OCI-LY3 (cell line): ENCODE results near the gene ABHD5.

Experiments
- H2AFZ ChIP-seq: fragments of 200-600, 300-600 bp; shearing (Covaris generic); 2 replicates; pipeline ENCODE4 v1.6.0; 2014; ENCODE audit warnings: antibody characterized with exemption, low read depth, low read length
- H3K27ac ChIP-seq: fragments of 200-600, 300-600 bp; sonication (generic); 2 replicates; pipeline ENCODE4 v1.5.1; 2014; ENCODE audit warnings: mild to moderate bottlenecking, low read length, moderate library complexity, mixed read lengths
- H3K27me3 ChIP-seq: fragments of 200-600, 300-600 bp; sonication (generic); 2 replicates; pipeline ENCODE4 v1.6.1; 2014; ENCODE audit warnings: low read depth, low read length, mixed read lengths
- H3K36me3 ChIP-seq: fragments of 200-600, 300-600 bp; sonication (generic); replicated peaks from 2 replicates; pipeline ENCODE3; 2014; ENCODE audit warnings: low read depth, low read length, mixed read lengths
- H3K4me1 ChIP-seq: fragments of 300-600, 200-600 bp; sonication (generic); 2 replicates; pipeline ENCODE4 v1.6.1; 2014; ENCODE audit warnings: low read length, mixed read lengths
- H3K4me2 ChIP-seq: fragments of 200-600, 300-600 bp; sonication (generic); 2 replicates; pipeline ENCODE4 v1.6.1; 2014; ENCODE audit warnings: low read length, mixed read lengths
- H3K4me3 ChIP-seq: fragments of 300-600, 200-600 bp; sonication (generic); 2 replicates; pipeline ENCODE4 v1.5.1; 2014; ENCODE audit warnings: antibody characterized with exemption, mild to moderate bottlenecking, low read length, moderate library complexity
- H3K79me2 ChIP-seq: fragments of 300-600, 200-600 bp; shearing (Covaris generic); 2 replicates; pipeline ENCODE4 v1.6.1; 2014; ENCODE audit warnings: mild to moderate bottlenecking, low read length, mixed read lengths
- H3K9ac ChIP-seq: fragments of 300-600, 200-600 bp; shearing (Covaris generic); 2 replicates; pipeline ENCODE4 v1.6.0; 2014; ENCODE audit warnings: mild to moderate bottlenecking, low read length, moderate library complexity
- H3K9me3 ChIP-seq: fragments of 200-600, 300-600 bp; shearing (Covaris generic); 2 replicates; pipeline ENCODE4 v1.6.1; 2014; ENCODE audit warnings: low read length, mixed read lengths; ENCODE audit not compliant: insufficient read depth
- H4K20me1 ChIP-seq: fragments of 200-600, 300-600 bp; sonication (generic); 2 replicates; pipeline ENCODE4 v1.6.1; 2016; ENCODE audit warnings: low read length, mixed read lengths; ENCODE audit not compliant: insufficient read depth
- EZH2phosphoT487 ChIP-seq: fragments of 200-600 bp; shearing (Covaris generic); IDR thresholded peaks from 2 replicates; pipeline ENCODE4 v1.6.1; 2018; ENCODE audit warnings: antibody characterized with exemption, mixed run types, low read depth
- TF ChIP-seq, protein P1 (sequence below): fragments of 200-600, 300-600 bp; sonication (generic); IDR thresholded peaks from 2 replicates; pipeline ENCODE4 v1.5.1; 2014; ENCODE audit warnings: antibody characterized with exemption, low read length, low read depth

ABHD5 gene

DNA sequence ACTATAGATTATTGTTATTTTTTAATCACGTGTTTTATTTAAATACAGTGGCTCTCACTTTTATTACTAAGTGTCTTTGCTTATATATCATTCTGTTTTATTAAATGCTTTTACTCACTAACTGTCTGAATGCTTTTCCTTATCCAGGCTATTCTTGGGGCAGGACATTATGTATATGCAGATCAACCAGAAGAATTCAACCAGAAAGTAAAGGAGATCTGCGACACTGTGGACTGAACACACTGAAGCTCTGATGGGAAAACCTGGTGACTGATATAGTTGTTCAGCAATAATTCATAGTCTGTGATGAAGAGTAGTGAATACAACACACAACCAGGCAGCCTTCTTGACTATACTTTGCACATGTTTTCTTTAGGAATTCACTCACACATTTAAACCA, 27.6 kb downstream of the ABHD5 start:
- Histone ChIP-seq H3K9me3 (no peaks in the 10 kb centered on the region), H3K36me3 (peaks cover 14% of the 10 kb centered on the region), H3K4me2 (no peak overlapping the region), H3K9ac (no peak overlapping the region), H3K4me1 (no peaks in the 10 kb centered on the region), H4K20me1 (no peaks in the 10 kb centered on the region), H2AFZ (no peak overlapping the region), H3K27ac (no peak overlapping the region), H3K4me3 (no peak overlapping the region), H3K27me3 (no peaks in the 10 kb centered on the region), H3K79me2 (no peaks in the 10 kb centered on the region)
- no peak for TF ChIP-seq EZH2phosphoT487
- TF ChIP-seq, protein P1, sequence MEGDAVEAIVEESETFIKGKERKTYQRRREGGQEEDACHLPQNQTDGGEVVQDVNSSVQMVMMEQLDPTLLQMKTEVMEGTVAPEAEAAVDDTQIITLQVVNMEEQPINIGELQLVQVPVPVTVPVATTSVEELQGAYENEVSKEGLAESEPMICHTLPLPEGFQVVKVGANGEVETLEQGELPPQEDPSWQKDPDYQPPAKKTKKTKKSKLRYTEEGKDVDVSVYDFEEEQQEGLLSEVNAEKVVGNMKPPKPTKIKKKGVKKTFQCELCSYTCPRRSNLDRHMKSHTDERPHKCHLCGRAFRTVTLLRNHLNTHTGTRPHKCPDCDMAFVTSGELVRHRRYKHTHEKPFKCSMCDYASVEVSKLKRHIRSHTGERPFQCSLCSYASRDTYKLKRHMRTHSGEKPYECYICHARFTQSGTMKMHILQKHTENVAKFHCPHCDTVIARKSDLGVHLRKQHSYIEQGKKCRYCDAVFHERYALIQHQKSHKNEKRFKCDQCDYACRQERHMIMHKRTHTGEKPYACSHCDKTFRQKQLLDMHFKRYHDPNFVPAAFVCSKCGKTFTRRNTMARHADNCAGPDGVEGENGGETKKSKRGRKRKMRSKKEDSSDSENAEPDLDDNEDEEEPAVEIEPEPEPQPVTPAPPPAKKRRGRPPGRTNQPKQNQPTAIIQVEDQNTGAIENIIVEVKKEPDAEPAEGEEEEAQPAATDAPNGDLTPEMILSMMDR = no peak

DNA sequence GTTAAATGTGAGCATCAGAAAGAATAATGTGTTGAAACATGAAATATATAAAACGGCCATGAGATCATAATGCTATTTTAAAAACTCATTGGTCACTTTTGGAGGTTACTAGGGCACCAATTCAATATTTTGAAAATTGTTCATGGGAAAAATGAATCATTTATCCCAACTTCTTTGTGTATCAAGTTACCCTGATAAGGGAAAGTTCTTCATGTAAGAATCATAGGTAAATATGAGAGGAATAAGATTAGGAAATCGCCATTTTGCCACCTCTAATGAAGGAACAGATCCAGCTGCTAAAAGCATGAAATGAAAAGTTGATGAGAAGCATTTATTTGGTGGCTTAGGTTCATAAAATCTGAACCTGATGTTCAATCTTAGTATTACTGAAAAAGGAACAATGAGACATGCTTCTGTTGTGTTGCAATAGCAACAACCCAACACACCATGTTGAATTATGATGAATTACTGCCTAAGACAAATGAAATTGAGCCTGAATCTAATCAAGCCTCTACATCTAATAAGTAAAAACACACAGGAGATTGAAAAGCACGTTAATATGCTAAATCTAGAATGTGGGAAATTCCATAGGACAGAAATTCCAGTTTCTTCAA, 32.5 kb downstream of the ABHD5 start:
- H2AFZ ChIP-seq = no peak overlapping the region
- no peak overlapping the region for H3K27ac ChIP-seq

DNA sequence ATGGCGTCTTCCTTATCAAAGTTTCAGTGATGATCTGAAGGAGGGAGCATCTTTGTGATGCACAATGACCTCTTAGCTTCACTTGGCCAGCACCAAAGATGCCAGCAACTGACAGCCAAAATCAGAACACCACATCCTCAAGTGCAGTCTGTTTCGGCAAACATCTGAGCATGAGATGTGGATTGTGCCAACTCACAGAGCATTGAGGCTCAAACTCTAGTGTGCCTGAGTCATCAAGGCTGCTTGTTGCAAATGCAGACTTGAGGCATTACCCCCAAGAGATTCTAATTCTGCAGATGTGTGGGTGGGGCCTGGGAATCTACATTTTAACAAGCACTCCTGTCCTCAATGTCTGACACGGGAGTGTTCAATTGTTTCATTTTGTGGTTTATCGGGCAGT, 35.8 kb downstream of the ABHD5 start:
- H4K20me1 ChIP-seq = no peaks in the 10 kb centered on the region
- no peak overlapping the region for H3K27ac ChIP-seq
- no peak overlapping the region for H3K4me2 ChIP-seq
- no peaks in the 10 kb centered on the region for H3K4me1 ChIP-seq
- H3K9ac ChIP-seq = no peak overlapping the region
- peaks cover 3% of the 10 kb centered on the region for H3K36me3 ChIP-seq
- no peak overlapping the region for H3K4me3 ChIP-seq
- no peaks in the 10 kb centered on the region for H3K9me3 ChIP-seq
- H3K79me2 ChIP-seq = no peaks in the 10 kb centered on the region
- no peaks in the 10 kb centered on the region for H3K27me3 ChIP-seq
- H2AFZ ChIP-seq = no peak overlapping the region
- TF ChIP-seq, protein P1 = no peak
- TF ChIP-seq EZH2phosphoT487 = no peak

More for the DNA sequence above, 32.5 kb downstream of the ABHD5 start:
- Histone ChIP-seq H3K27me3 (no peaks in the 10 kb centered on the region), H3K4me3 (no peak overlapping the region), H3K4me2 (no peak overlapping the region), H3K79me2 (no peaks in the 10 kb centered on the region), H4K20me1 (no peaks in the 10 kb centered on the region), H3K9me3 (no peaks in the 10 kb centered on the region), H3K9ac (no peak overlapping the region), H3K36me3 (peaks cover 8% of the 10 kb centered on the region), H3K4me1 (no peaks in the 10 kb centered on the region)
- TF ChIP-seq EZH2phosphoT487 = no peak
- TF ChIP-seq, protein P1 = no peak

DNA sequence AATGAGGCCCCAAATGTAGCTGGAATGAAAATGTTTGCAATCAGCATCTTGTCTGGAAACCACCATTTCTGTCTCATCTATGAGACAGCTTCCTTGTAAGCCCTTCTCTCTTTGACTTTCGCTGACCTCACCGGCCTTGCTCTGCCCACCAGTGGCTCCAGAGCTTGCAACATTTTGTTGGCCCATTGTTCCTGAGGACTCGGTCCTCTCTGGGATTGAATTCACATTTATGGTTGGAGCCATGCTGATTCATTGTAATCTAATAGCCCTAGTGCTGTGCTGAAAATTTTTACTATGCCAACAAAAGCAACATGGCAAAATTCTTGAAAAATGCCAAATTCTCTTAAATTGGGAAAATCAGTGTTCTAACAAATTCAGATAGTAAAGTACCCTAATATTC, 37.2 kb downstream of the ABHD5 start:
- H3K4me1 ChIP-seq = no peaks in the 10 kb centered on the region
- no peaks in the 10 kb centered on the region for H4K20me1 ChIP-seq
- no peak overlapping the region for H3K9ac ChIP-seq
- H3K4me2 ChIP-seq = no peak overlapping the region
- H2AFZ ChIP-seq = no peak overlapping the region
- no peaks in the 10 kb centered on the region for H3K9me3 ChIP-seq
- H3K27ac ChIP-seq = no peak overlapping the region
- H3K27me3 ChIP-seq = no peaks in the 10 kb centered on the region
- H3K4me3 ChIP-seq = no peak overlapping the region
- H3K79me2 ChIP-seq = no peaks in the 10 kb centered on the region
- TF ChIP-seq EZH2phosphoT487 = no peak
- TF ChIP-seq, protein P1 = no peak
- H3K36me3 ChIP-seq = peaks cover 3% of the 10 kb centered on the region
